Measurements from ENCODE around the gene TNFRSF8.

The TNFRSF8 gene

DNA sequence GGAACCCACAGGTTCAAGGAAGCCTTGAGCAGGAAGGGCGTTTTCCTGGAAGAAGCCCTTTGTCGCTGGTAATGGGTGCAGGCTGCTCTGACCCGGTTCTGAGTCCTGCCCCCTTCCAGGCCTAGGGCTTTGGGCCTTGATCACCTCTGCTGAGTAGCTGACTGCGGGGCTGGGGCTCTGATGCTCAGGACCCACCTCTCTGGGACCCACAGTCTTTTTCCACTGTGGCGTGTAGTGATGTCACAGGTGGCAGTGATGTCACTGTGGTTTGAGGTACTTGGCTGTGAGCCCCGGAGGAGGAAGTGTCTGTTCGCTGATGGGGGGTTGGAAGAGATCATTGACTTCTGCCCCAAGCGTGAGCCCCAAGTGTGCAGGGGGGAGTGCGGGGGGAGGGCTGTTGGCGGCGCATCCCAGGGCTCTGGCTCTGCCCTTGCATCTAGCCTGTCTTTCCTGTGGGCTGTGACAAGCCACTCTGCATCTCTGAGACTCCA is 110.6 kb downstream of the TNFRSF8 start:
- Histone ChIP-seq H4K91ac (ENCODE audit: low read depth, low read length, poor library complexity) (no peak overlapping the region), H3K4ac (ENCODE audit: low read length) (no peak overlapping the region), H3K18ac (ENCODE audit: low read length) (peak overlapping the region; percentile 77), H2BK5ac (ENCODE audit: low read length) (no peak overlapping the region), H3K4me3 (ENCODE audit: low read length in 2 of 2) (no peak overlapping the region), H2AK5ac (ENCODE audit: low read depth, low read length) (peak overlapping the region; percentile 8), H2AFZ (ENCODE audit: low read length) (no peak overlapping the region), H3K9ac (ENCODE audit: low read depth, low read length, poor library complexity) (no peak overlapping the region), H3K27ac (replicated peaks; ENCODE audit: low read length) (no peak overlapping the region), H3K4me2 (ENCODE audit: insufficient read depth, low read length, poor library complexity, severe bottlenecking) (no peak overlapping the region), H2BK120ac (ENCODE audit: low read depth, low read length) (no peak overlapping the region), H3K4me1 (ENCODE audit: control insufficient read depth in 2 of 2, insufficient read depth in 1 of 2, low read depth in 1 of 2, low read length in 2 of 2) (peaks cover 21% of the 10 kb centered on the region in 2 donors), H3K14ac (ENCODE audit: low read length) (no peak overlapping the region), H3K9me3 (replicated peaks in 1 of 2; ENCODE audit: control insufficient read depth in 2 of 2, insufficient read depth in 1 of 2, low read depth in 1 of 2, low read length in 2 of 2) (peaks cover 0 to 1% of the 10 kb centered on the region in 2 donors), H2BK15ac (ENCODE audit: low read length) (peak overlapping the region; percentile 54), H4K8ac (ENCODE audit: low read depth, low read length) (no peak overlapping the region), H3K79me1 (ENCODE audit: low read depth, low read length) (no peaks in the 10 kb centered on the region), H2BK12ac (ENCODE audit: low read length) (peak overlapping the region; percentile 43), H3K36me3 (replicated peaks in 1 of 2; ENCODE audit: control insufficient read depth in 2 of 2, insufficient read depth in 2 of 2, low read length in 2 of 2) (no peaks in the 10 kb centered on the region), H3K23ac (ENCODE audit: low read depth, low read length, poor library complexity) (no peak overlapping the region), H3K27me3 (ENCODE audit: control insufficient read depth in 3 of 3, insufficient read depth in 3 of 3, low read depth in 1 of 3, low read length in 3 of 3) (peaks cover 0 to 14% (median 0%) of the 10 kb centered on the region in 3 experiments)
- no CpG with 5 or more reads among the region's 11 CpGs for WGBS, 2 donors (ENCODE audit: extremely low coverage in 2 of 2, insufficient read length in 2 of 2, insufficient replicate concordance in 1 of 2)
- no peak for DNase-seq (ENCODE audit: low spot score)

GRCh38 chr1:12174924-12175810 is 112.1 kb downstream of the TNFRSF8 start:
- Histone ChIP-seq H2BK15ac (ENCODE audit: low read length) (peak overlapping the region; percentile 84), H3K4me3 (ENCODE audit: low read length in 2 of 2) (peak overlapping the region in 1 of 2 donors; percentile 14), H3K18ac (ENCODE audit: low read length) (peak overlapping the region; percentile 83), H3K27ac (replicated peaks; ENCODE audit: low read length) (no peak overlapping the region), H2BK5ac (ENCODE audit: low read length) (peak overlapping the region; percentile 67), H2BK12ac (ENCODE audit: low read length) (no peak overlapping the region), H3K4me2 (ENCODE audit: insufficient read depth, low read length, poor library complexity, severe bottlenecking) (no peak overlapping the region), H2AFZ (ENCODE audit: low read length) (peak overlapping the region; percentile 80), H3K79me1 (ENCODE audit: low read depth, low read length) (no peaks in the 10 kb centered on the region), H2AK5ac (ENCODE audit: low read depth, low read length) (peak overlapping the region; percentile 88), H3K4me1 (ENCODE audit: control insufficient read depth in 2 of 2, insufficient read depth in 1 of 2, low read depth in 1 of 2, low read length in 2 of 2) (peaks cover 19 to 30% of the 10 kb centered on the region in 2 donors), H3K9me3 (replicated peaks in 1 of 2; ENCODE audit: control insufficient read depth in 2 of 2, insufficient read depth in 1 of 2, low read depth in 1 of 2, low read length in 2 of 2) (peaks cover 0 to 1% of the 10 kb centered on the region in 2 donors), H3K23ac (ENCODE audit: low read depth, low read length, poor library complexity) (peak overlapping the region; percentile 81), H2BK120ac (ENCODE audit: low read depth, low read length) (peak overlapping the region; percentile 39), H3K27me3 (ENCODE audit: control insufficient read depth in 3 of 3, insufficient read depth in 3 of 3, low read depth in 1 of 3, low read length in 3 of 3) (peaks cover 0 to 3% (median 0%) of the 10 kb centered on the region in 3 experiments), H3K36me3 (replicated peaks in 1 of 2; ENCODE audit: control insufficient read depth in 2 of 2, insufficient read depth in 2 of 2, low read length in 2 of 2) (no peaks in the 10 kb centered on the region), H4K8ac (ENCODE audit: low read depth, low read length) (peak overlapping the region; percentile 50), H3K4ac (ENCODE audit: low read length) (no peak overlapping the region), H4K91ac (ENCODE audit: low read depth, low read length, poor library complexity) (no peak overlapping the region), H3K9ac (ENCODE audit: low read depth, low read length, poor library complexity) (peak overlapping the region; percentile 3), H3K14ac (ENCODE audit: low read length) (peak overlapping the region; percentile 63)
- DNase-seq (ENCODE audit: low spot score): no peak
- WGBS, 2 donors (ENCODE audit: extremely low coverage in 2 of 2, insufficient read length in 2 of 2, insufficient replicate concordance in 1 of 2): no CpG with 5 or more reads among the region's 17 CpGs

- H3K18ac ChIP-seq (ENCODE audit: low read length): no peak overlapping the region
- H3K4ac ChIP-seq (ENCODE audit: low read length): no peak overlapping the region
- no peak overlapping the region for H3K9ac ChIP-seq (ENCODE audit: low read depth, low read length, poor library complexity)
- H2BK12ac ChIP-seq (ENCODE audit: low read length): no peak overlapping the region
- H3K14ac ChIP-seq (ENCODE audit: low read length): no peak overlapping the region
- peaks cover 19 to 30% of the 10 kb centered on the region in 2 donors for H3K4me1 ChIP-seq (ENCODE audit: control insufficient read depth in 2 of 2, insufficient read depth in 1 of 2, low read depth in 1 of 2, low read length in 2 of 2)
- no peak overlapping the region for H2BK15ac ChIP-seq (ENCODE audit: low read length)
- no peak overlapping the region for H4K8ac ChIP-seq (ENCODE audit: low read depth, low read length)
- no peak overlapping the region for H3K4me2 ChIP-seq (ENCODE audit: insufficient read depth, low read length, poor library complexity, severe bottlenecking)
- H2BK5ac ChIP-seq (ENCODE audit: low read length): peak overlapping the region; percentile 3
- H3K9me3 ChIP-seq (replicated peaks in 1 of 2; ENCODE audit: control insufficient read depth in 2 of 2, insufficient read depth in 1 of 2, low read depth in 1 of 2, low read length in 2 of 2): peaks cover 0 to 1% of the 10 kb centered on the region in 2 donors
- H2AK5ac ChIP-seq (ENCODE audit: low read depth, low read length): peak overlapping the region; percentile 0
- no peak overlapping the region for H3K27ac ChIP-seq (replicated peaks; ENCODE audit: low read length)
- no peak for DNase-seq (ENCODE audit: low spot score)
- no peak overlapping the region for H3K23ac ChIP-seq (ENCODE audit: low read depth, low read length, poor library complexity)
- no peaks in the 10 kb centered on the region for H3K36me3 ChIP-seq (replicated peaks in 1 of 2; ENCODE audit: control insufficient read depth in 2 of 2, insufficient read depth in 2 of 2, low read length in 2 of 2)
- H3K79me1 ChIP-seq (ENCODE audit: low read depth, low read length): no peaks in the 10 kb centered on the region
- WGBS, 2 donors (ENCODE audit: extremely low coverage in 2 of 2, insufficient read length in 2 of 2, insufficient replicate concordance in 1 of 2): no CpG with 5 or more reads among the region's 6 CpGs
- H4K91ac ChIP-seq (ENCODE audit: low read depth, low read length, poor library complexity): no peak overlapping the region
- H2AFZ ChIP-seq (ENCODE audit: low read length): no peak overlapping the region
- H3K27me3 ChIP-seq (ENCODE audit: control insufficient read depth in 3 of 3, insufficient read depth in 3 of 3, low read depth in 1 of 3, low read length in 3 of 3): no peaks in the 10 kb centered on the region
- H3K4me3 ChIP-seq (ENCODE audit: low read length in 2 of 2): no peak overlapping the region
- H2BK120ac ChIP-seq (ENCODE audit: low read depth, low read length): no peak overlapping the region
Observed at GRCh38 chr1:12176298-12177118, 113.4 kb downstream of the TNFRSF8 start.
